SK-N-SH treated with all-trans-retinoic acid at 6 μM for 48 hours (cell line): ENCODE measurements around the gene CABP4.

ENCODE experiments used
- ATAC-seq: fragments of 200-7000 bp; cut with Tn5 transposase; 3 replicates; pipeline ENCODE4 v1.9.1; 2020; ENCODE audit warnings: mild to moderate bottlenecking, moderate library complexity
- ARNTL ChIP-seq: fragments of 450-650 bp; formaldehyde crosslinking; IDR thresholded peaks from 2 replicates; pipeline ENCODE4 v1.5.0; 2020; ENCODE audit warnings: low read depth, mild to moderate bottlenecking, moderate library complexity, borderline replicate concordance
- CSDC2 ChIP-seq: fragments of 250-450 bp; sonication (Bioruptor Pico); IDR thresholded peaks from 2 replicates; pipeline ENCODE4 v1.5.0; 2020; ENCODE audit warnings: mild to moderate bottlenecking, moderate library complexity
- CSRNP3 ChIP-seq: fragments of 250-450 bp; sonication (Bioruptor Pico); IDR thresholded peaks from 2 replicates; pipeline ENCODE4 v1.5.1; 2021; ENCODE audit warnings: mild to moderate bottlenecking, moderate library complexity
- ESRRG ChIP-seq: fragments of 250-450 bp; sonication (Bioruptor Pico); IDR thresholded peaks from 2 replicates; pipeline ENCODE4 v1.6.1; 2021; ENCODE audit warnings: mild to moderate bottlenecking
- PPARA ChIP-seq: fragments of 250-450 bp; sonication (Bioruptor Pico); IDR thresholded peaks from 2 replicates; pipeline ENCODE4 v1.5.0; 2020; ENCODE audit warnings: mild to moderate bottlenecking, borderline replicate concordance
- SNAI2 ChIP-seq: fragments of 250-450 bp; sonication (Bioruptor Pico); IDR thresholded peaks from 2 replicates; pipeline ENCODE4 v1.5.0; 2020; ENCODE audit warnings: mild to moderate bottlenecking, moderate library complexity
- ZC3H10 ChIP-seq: fragments of 250-450 bp; sonication (Bioruptor Pico); IDR thresholded peaks from 2 replicates; pipeline ENCODE4 v1.5.1; 2021; ENCODE audit warnings: mild to moderate bottlenecking, moderate library complexity
- ZFP3 ChIP-seq: fragments of 250-450 bp; sonication (Bioruptor Pico); IDR thresholded peaks from 2 replicates; pipeline ENCODE4 v1.5.0; 2020; ENCODE audit warnings: mild to moderate bottlenecking, moderate library complexity
- ZFP30 ChIP-seq: fragments of 450-650 bp; formaldehyde crosslinking; IDR thresholded peaks from 2 replicates; pipeline ENCODE4 v1.5.0; 2022; ENCODE audit warnings: mild to moderate bottlenecking, moderate library complexity
- ZNF70 ChIP-seq: fragments of 450-650 bp; formaldehyde crosslinking; IDR thresholded peaks from 2 replicates; pipeline ENCODE4 v1.5.0; 2020; ENCODE audit warnings: mild to moderate bottlenecking, moderate library complexity

Gene CABP4

GRCh38 chr11:67507864-67508485 is 52.8 kb downstream of the CABP4 start, which contains the start of gene CDK2AP2:
Gene CDK2AP2, minus strand, starts transcription at chr11:67508162. Its CDS starts 80 bp downstream, at chr11:67508082.
- peak; percentile 86 for ATAC-seq
- TF ChIP-seq ESRRG (0 out of 2 replicates have a peak, but pooled peaks have one; percentile 20), ZFP3 (CRISPR knock-in tag) (0 out of 2 replicates have a peak, but pooled peaks have one; percentile 14), PPARA (CRISPR knock-in tag) (0 out of 2 replicates have a peak, but pooled peaks have one; percentile 25), ZFP30 (no peak), ARNTL (CRISPR knock-in tag) (no peak)
- TF ChIP-seq, all 23 proteins: peak for 3

DNA sequence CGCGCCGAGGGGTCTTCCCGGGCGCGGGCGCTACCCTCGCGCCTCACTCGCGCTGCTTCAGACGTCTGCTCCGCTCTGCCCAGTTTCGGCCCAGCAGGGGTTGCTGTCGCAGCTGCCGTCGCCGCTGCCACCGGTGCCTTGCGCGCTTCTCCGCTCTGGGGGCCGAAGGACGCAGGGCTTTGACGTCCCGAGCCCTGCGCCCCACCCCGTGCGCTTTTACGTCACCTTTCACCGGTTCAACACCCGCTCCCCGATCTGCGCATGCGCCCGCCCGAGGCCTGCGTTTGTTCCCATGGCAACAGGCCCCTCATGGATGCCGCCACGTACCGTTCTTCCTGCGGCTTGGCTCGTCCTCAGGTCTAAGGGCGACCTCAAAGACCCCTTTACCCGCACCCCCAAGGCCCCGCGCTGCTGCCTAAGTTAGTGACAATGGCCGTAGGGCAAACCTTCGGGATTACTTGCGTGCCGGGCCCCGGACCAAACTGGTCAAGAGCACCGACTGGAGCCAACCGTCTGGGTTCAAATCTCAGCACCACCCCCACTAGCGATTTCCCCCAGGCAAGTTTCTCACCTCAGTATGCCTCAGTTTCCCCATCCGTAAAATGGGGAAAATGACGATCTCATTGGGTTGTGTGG is 53.5 kb downstream of the CABP4 start:
- no peak for TF ChIP-seq ESRRG
- TF ChIP-seq, all 23 proteins: peak for 0
- ATAC-seq = peak; percentile 36

- ATAC-seq = no peak
Observed at GRCh38 chr11:67510023-67510345, 54.8 kb downstream of the CABP4 start.

More at GRCh38 chr11:67510023-67510345, 54.8 kb downstream of the CABP4 start:
- no peak for TF ChIP-seq ZC3H10
- no peak for TF ChIP-seq CSDC2 (CRISPR knock-in tag)
- TF ChIP-seq CSRNP3 (CRISPR knock-in tag) = no peak
- TF ChIP-seq SNAI2 (CRISPR knock-in tag) = no peak
- TF ChIP-seq ZNF70 (CRISPR knock-in tag) = no peak
